Stimulated activated CD8-positive, alpha-beta memory T cell treated with anti-CD3 and anti-CD28 coated beads, Interleukin-12 subunit alpha, Interleukin-12 subunit beta, amount 100 ng/mL, for 24 hours (primary cell): ENCODE results near the gene SPEM2.

Experiments
- DNase-seq: peaks from one replicate; pipeline ENCODE4 v3.0.0-alpha.2; 2020; ENCODE audit errors: extremely low read depth

The SPEM2 gene

GRCh38 chr17:7425316-7425715 lies at the start of gene SPEM2:
Gene SPEM2, plus strand, starts transcription at chr17:7425616. Its CDS starts 73 bp downstream, at chr17:7425689.
- DNase-seq: no peak

GRCh38 chr17:7379134-7379533 lies 46.3 kb upstream of the SPEM2 start:
- DNase-seq: no peak

GRCh38 chr17:7380321-7380720 lies 45.1 kb upstream of the SPEM2 start:
- DNase-seq: no peak

- no peak for DNase-seq
Measured at GRCh38 chr17:7380855-7381683, 44.3 kb upstream of the SPEM2 start, which contains the start of gene TNK1. Gene TNK1, plus strand, starts transcription at chr17:7381089. Its CDS starts 1,838 bp downstream, at chr17:7382927.

GRCh38 chr17:7382901-7383300 lies 42.5 kb upstream of the SPEM2 start:
- no peak for DNase-seq

GRCh38 chr17:7383371-7383741 lies 42.1 kb upstream of the SPEM2 start:
- no peak for DNase-seq

- peak; percentile 42 for DNase-seq
Measured at GRCh38 chr17:7383742-7384488, 41.5 kb upstream of the SPEM2 start.

- DNase-seq: no peak
Measured at GRCh38 chr17:7384489-7385081, 40.8 kb upstream of the SPEM2 start.

- DNase-seq: no peak
Measured at GRCh38 chr17:7388856-7389255, 36.6 kb upstream of the SPEM2 start.

- DNase-seq: no peak
Measured at GRCh38 chr17:7389924-7390910, 35.2 kb upstream of the SPEM2 start.

- DNase-seq: no peak
Measured at GRCh38 chr17:7391307-7391706, 34.1 kb upstream of the SPEM2 start.

GRCh38 chr17:7392696-7393612 lies 32.5 kb upstream of the SPEM2 start:
- DNase-seq: no peak

GRCh38 chr17:7393613-7394451 lies 31.6 kb upstream of the SPEM2 start:
- no peak for DNase-seq

GRCh38 chr17:7394452-7395191 lies 30.8 kb upstream of the SPEM2 start, which contains the start of gene PLSCR3:
Gene PLSCR3, minus strand, starts transcription at chr17:7394525. Its CDS starts 415 bp downstream, at chr17:7394110.
- DNase-seq: peak; percentile 61

- DNase-seq: no peak
Measured at GRCh38 chr17:7396147-7396546, 29.3 kb upstream of the SPEM2 start.

GRCh38 chr17:7398612-7399011 lies 26.8 kb upstream of the SPEM2 start:
- DNase-seq: no peak

GRCh38 chr17:7403043-7403726 lies 22.2 kb upstream of the SPEM2 start:
- no peak for DNase-seq

GRCh38 chr17:7403727-7403976 lies 21.8 kb upstream of the SPEM2 start:
- DNase-seq: no peak
